HCT116 (cell line): ENCODE data around the gene PLVAP. TPM values are rescaled to one million over a fixed set of nuclear protein-coding genes. Genes with fewer than 3 reads are reported as not detected.

ENCODE experiments used
- ATAC-seq: fragments of 200-7000 bp; cut with Tn5 transposase; 2 replicates; pipeline ENCODE4 v1.9.1; 2020; ENCODE audit warnings: mild to moderate bottlenecking, moderate library complexity
- BruUV-seq: library from RNA; stranded (reverse); fragments of 400-500 nt; replicated peaks from 2 replicates; lab custom pipeline; 2021; lab: Mats Ljungman, UMichigan
- CTCF ChIA-PET: fragments of 300-600 bp; sonication (Branson Sonifier 250); formaldehyde crosslinking; loops from one replicate; lab custom pipeline; 2021; ENCODE audit warnings: antibody characterized with exemption; lab: Charles Lee
- POLR2A ChIA-PET: fragments of 300-600, 350-600 bp; sonication (Branson Sonifier 250); formaldehyde crosslinking; loops from one replicate; lab custom pipeline; 2021; ENCODE audit warnings: antibody characterized with exemption; lab: Charles Lee
- RAD21 ChIA-PET, 2 experiments: fragments of 300-600 bp; sonication (Branson Sonifier 250); formaldehyde crosslinking; loops; one replicate each; lab custom pipeline; 2023; ENCODE audit warnings: low total read pairs in 2 of 2; ENCODE audit not compliant: uncharacterized antibody in 2 of 2, unreplicated experiment in 2 of 2, low non-redundant PET in 1 of 2; lab: Charles Lee
- DNase-seq: peaks from one replicate; pipeline ENCODE4 v3.0.0-alpha.2; 2010; ENCODE audit warnings: low read depth, low spot score
- H2AFZ ChIP-seq: fragments of 200-600 bp; shearing (Covaris generic), sonication (generic); 2 replicates; pipeline ENCODE4 v1.6.1; 2017; ENCODE audit warnings: low read depth, mixed run types, mixed read lengths, antibody characterized with exemption, low read length; ENCODE audit not compliant: poor library complexity, severe bottlenecking
- H3K27ac ChIP-seq: 2 replicates; pipeline ENCODE4 v1.5.1; 2012; ENCODE audit warnings: low read depth, low read length
- H3K27me3 ChIP-seq: fragments of 200-600 bp; sonication (generic); 2 replicates; pipeline ENCODE4 v1.6.1; 2016; ENCODE audit warnings: mixed run types, low read length, mixed read lengths; ENCODE audit not compliant: insufficient read depth
- H3K36me3 ChIP-seq, 2 experiments: fragments of 200-500 bp in 1 of 2; fragments of 200-600 bp in 1 of 2; sonication (Bioruptor generic) in 1 of 2; sonication (generic) in 1 of 2; 2 replicates each; pipeline versions ENCODE4 v1.5.1 to v1.6.1; 2014 to 2016; ENCODE audit warnings: low read length in 2 of 2, inconsistent platforms in 1 of 2, mixed read lengths in 1 of 2, mixed run types in 1 of 2; ENCODE audit not compliant: insufficient read depth in 2 of 2, control insufficient read depth in 1 of 2
- H3K4me1 ChIP-seq, 2 experiments: fragments of 200-600 bp in 1 of 2; sonication (generic) in 1 of 2; 2 replicates each; pipeline versions ENCODE4 v1.5.1 to v1.6.1; 2012 to 2017; ENCODE audit warnings: low read length in 2 of 2, inconsistent platforms in 1 of 2, mild to moderate bottlenecking in 1 of 2, mixed read lengths in 1 of 2, mixed run types in 1 of 2, moderate library complexity in 1 of 2; ENCODE audit not compliant: insufficient read depth in 2 of 2, control insufficient read depth in 1 of 2
- H3K4me2 ChIP-seq: fragments of 200-600 bp; sonication (generic); 2 replicates; pipeline ENCODE4 v1.6.1; 2017; ENCODE audit warnings: mixed run types, low read length, mixed read lengths
- H3K4me3 ChIP-seq, 2 experiments: fragments of 200-600 bp in 1 of 2; sonication (generic) in 1 of 2; replicated peaks in 1 of 2; 2 replicates each; pipeline ENCODE4 v1.5.1; 2011 to 2016; ENCODE audit warnings: low read length in 2 of 2, control low read depth in 1 of 2, low read depth in 1 of 2, mild to moderate bottlenecking in 1 of 2, mixed read lengths in 1 of 2, mixed run types in 1 of 2
- H3K79me2 ChIP-seq: fragments of 200-600 bp; sonication (generic); 2 replicates; pipeline ENCODE4 v1.6.1; 2017; ENCODE audit warnings: mild to moderate bottlenecking, mixed run types, low read length, moderate library complexity, mixed read lengths; ENCODE audit not compliant: insufficient read depth
- H3K9ac ChIP-seq: fragments of 200-600 bp; sonication (generic); 2 replicates; pipeline ENCODE4 v1.6.1; 2016; ENCODE audit warnings: low read length, mixed read lengths
- H3K9me2 ChIP-seq: fragments of 200-600 bp; sonication (generic), shearing (Covaris generic); 2 replicates; pipeline ENCODE4 v1.6.1; 2017; ENCODE audit warnings: mixed run types, mild to moderate bottlenecking, moderate library complexity; ENCODE audit not compliant: insufficient read depth
- H3K9me3 ChIP-seq, 2 experiments: fragments of 200-500 bp in 1 of 2; fragments of 200-600 bp in 1 of 2; sonication (Bioruptor generic) in 1 of 2; sonication (generic) in 1 of 2; 2 replicates each; pipeline ENCODE4 v1.6.1; 2014 to 2017; ENCODE audit warnings: low read length in 2 of 2, mixed read lengths in 2 of 2, inconsistent platforms in 1 of 2, low read depth in 1 of 2, mild to moderate bottlenecking in 1 of 2, mixed run types in 1 of 2, moderate library complexity in 1 of 2; ENCODE audit not compliant: control insufficient read depth in 1 of 2, insufficient read depth in 1 of 2
- H4K20me1 ChIP-seq: fragments of 200-600 bp; sonication (generic), shearing (Covaris generic); 2 replicates; pipeline ENCODE4 v1.6.1; 2017; ENCODE audit warnings: mixed run types, mild to moderate bottlenecking, moderate library complexity; ENCODE audit not compliant: insufficient read depth
- EGR1 ChIP-seq: IDR thresholded peaks from 2 replicates; pipeline ENCODE4 v1.6.1; 2012; ENCODE audit warnings: low read depth
- ELF1 ChIP-seq: IDR thresholded peaks from 2 replicates; pipeline ENCODE4 v1.6.1; 2012; ENCODE audit warnings: low read depth, borderline replicate concordance
- EZH2 ChIP-seq: fragments of 200-600 bp; sonication (generic); IDR thresholded peaks from 2 replicates; pipeline ENCODE4 v1.6.1; 2017; ENCODE audit warnings: antibody characterized with exemption, mixed run types
- EZH2phosphoT487 ChIP-seq: fragments of 200-600 bp; IDR thresholded peaks from 2 replicates; pipeline ENCODE4 v1.6.1; 2018; ENCODE audit warnings: antibody characterized with exemption, borderline replicate concordance
- FOSL1 ChIP-seq: IDR thresholded peaks from 2 replicates; pipeline ENCODE4 v1.6.1; 2012; ENCODE audit warnings: low read depth
- POLR2A ChIP-seq: IDR thresholded peaks from 2 replicates; pipeline ENCODE4 v1.7.0; 2011; ENCODE audit warnings: borderline replicate concordance; ENCODE audit not compliant: insufficient read depth, insufficient read length; ENCODE audit errors: extremely low read depth
- POLR2AphosphoS5 ChIP-seq: IDR thresholded peaks from 2 replicates; pipeline ENCODE4 v1.6.1; 2011; ENCODE audit warnings: mild to moderate bottlenecking, low read depth, low read length, moderate library complexity
- RAD21 ChIP-seq: IDR thresholded peaks from 2 replicates; pipeline ENCODE4 v1.6.1; 2012; ENCODE audit warnings: low read depth, mild to moderate bottlenecking
- SIN3A ChIP-seq: IDR thresholded peaks from 2 replicates; pipeline ENCODE4 v1.6.1; 2012; ENCODE audit warnings: low read depth
- SP1 ChIP-seq: IDR thresholded peaks from 2 replicates; pipeline ENCODE4 v1.6.1; 2012; ENCODE audit warnings: low read depth
- TCF7L2 ChIP-seq: IDR thresholded peaks from 2 replicates; pipeline ENCODE4 v1.7.0; 2011; ENCODE audit warnings: borderline replicate concordance, inconsistent platforms; ENCODE audit not compliant: insufficient read depth, insufficient read length; ENCODE audit errors: extremely low read depth
- intact Hi-C: fragments of 100-400 bp; cut with micrococcal nuclease; formaldehyde crosslinking; loops from 2 replicates; pipeline ENCODE4 v1.10.0; 2022
- total RNA-seq: library from RNA; stranded (reverse); gene quantifications from one replicate; pipeline ENCODE4 v1.2.1, GENCODE V29; 2021; ENCODE audit not compliant: unreplicated experiment
- TF ChIP-seq, protein P1 (sequence below), 3 experiments: fragments of 200-600 bp in 1 of 3; sonication (generic) in 1 of 3; IDR thresholded peaks in 2 of 3; conservative IDR thresholded peaks in 1 of 3; 2 replicates each; pipeline ENCODE4 v1.5.1; 2012 to 2017; ENCODE audit warnings: low read depth in 2 of 3, low read length in 2 of 3, antibody characterized with exemption in 1 of 3, borderline replicate concordance in 1 of 3, control low read depth in 1 of 3, mild to moderate bottlenecking in 1 of 3, mixed read lengths in 1 of 3, mixed run types in 1 of 3, moderate library complexity in 1 of 3; ENCODE audit not compliant: insufficient read depth in 1 of 3
- TF ChIP-seq, protein P2 (sequence below): IDR thresholded peaks from 2 replicates; pipeline ENCODE4 v1.6.1; 2012; ENCODE audit warnings: low read depth
- TF ChIP-seq, protein P3 (sequence below): IDR thresholded peaks from 2 replicates; pipeline ENCODE4 v1.6.1; 2011; ENCODE audit warnings: mild to moderate bottlenecking, low read length, moderate library complexity; ENCODE audit not compliant: insufficient replicate concordance; ENCODE audit errors: extremely low read depth
- TF ChIP-seq, protein P4 (sequence below): IDR thresholded peaks from 2 replicates; pipeline ENCODE4 v1.6.1; 2012

Gene PLVAP
- total RNA-seq, 1 experiment from 2014 or later = 0.47 TPM

DNA sequence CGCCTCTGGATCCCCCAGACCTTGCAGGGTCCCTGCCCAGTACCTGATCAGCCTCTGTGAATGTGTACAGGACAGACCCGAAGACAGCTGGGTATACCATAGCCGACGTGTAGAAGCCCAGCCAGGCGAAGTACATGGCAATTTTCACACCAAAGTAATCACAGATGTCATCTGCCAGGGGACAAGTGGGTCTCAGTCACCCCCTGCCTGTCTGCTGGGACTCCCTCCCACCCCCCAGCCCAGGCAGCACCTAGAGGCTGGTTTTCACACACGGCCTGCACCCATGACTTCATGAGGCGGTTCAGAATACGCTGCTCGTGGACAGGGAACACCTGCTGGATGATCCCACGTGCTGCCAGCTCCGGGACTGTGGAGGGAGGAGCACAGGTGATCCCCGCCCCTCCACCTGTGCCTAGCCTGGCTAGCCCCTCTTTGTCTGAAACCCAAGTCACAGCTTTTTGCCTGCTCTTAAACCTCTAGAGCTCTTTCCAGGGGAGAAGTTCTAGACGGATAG, 46.0 kb downstream of the PLVAP start:
- DNase-seq (no peak), ATAC-seq (no peak)
- no peak overlapping the region for H3K4me2 ChIP-seq
- H3K9ac ChIP-seq = no peak overlapping the region
- H3K79me2 ChIP-seq = peaks cover 5% of the 10 kb centered on the region; the same call in 1 of the 2 replicates
- no TSS peak for BruUV-seq
- H3K27me3 ChIP-seq = no peaks in the 10 kb centered on the region
- no peak overlapping the region for H3K4me3 ChIP-seq
- ChIA-PET POLR2A (no interaction called here), CTCF (no interaction called here), RAD21 (interaction anchor here in 1 of 2 experiments (0.6 kb wide), 1 partner anchor 60 kb away, joined by 5 read pairs; no protein-coding TSS in a partner anchor)
- H2AFZ ChIP-seq = no peak overlapping the region
- no peaks in the 10 kb centered on the region for H3K9me2 ChIP-seq
- no peaks in the 10 kb centered on the region for H3K36me3 ChIP-seq
- H4K20me1 ChIP-seq = no peaks in the 10 kb centered on the region
- H3K9me3 ChIP-seq = no peaks in the 10 kb centered on the region
- TF ChIP-seq POLR2AphosphoS5 = no peak
- TF ChIP-seq POLR2A = no peak
- TF ChIP-seq, protein P1, sequence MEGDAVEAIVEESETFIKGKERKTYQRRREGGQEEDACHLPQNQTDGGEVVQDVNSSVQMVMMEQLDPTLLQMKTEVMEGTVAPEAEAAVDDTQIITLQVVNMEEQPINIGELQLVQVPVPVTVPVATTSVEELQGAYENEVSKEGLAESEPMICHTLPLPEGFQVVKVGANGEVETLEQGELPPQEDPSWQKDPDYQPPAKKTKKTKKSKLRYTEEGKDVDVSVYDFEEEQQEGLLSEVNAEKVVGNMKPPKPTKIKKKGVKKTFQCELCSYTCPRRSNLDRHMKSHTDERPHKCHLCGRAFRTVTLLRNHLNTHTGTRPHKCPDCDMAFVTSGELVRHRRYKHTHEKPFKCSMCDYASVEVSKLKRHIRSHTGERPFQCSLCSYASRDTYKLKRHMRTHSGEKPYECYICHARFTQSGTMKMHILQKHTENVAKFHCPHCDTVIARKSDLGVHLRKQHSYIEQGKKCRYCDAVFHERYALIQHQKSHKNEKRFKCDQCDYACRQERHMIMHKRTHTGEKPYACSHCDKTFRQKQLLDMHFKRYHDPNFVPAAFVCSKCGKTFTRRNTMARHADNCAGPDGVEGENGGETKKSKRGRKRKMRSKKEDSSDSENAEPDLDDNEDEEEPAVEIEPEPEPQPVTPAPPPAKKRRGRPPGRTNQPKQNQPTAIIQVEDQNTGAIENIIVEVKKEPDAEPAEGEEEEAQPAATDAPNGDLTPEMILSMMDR (IDR thresholded peaks at IDR 0.05 in 2 of 3, conservative IDR thresholded peaks at IDR 0.05 in 1 of 3; ENCODE audit: borderline replicate concordance in 1 of 3, insufficient read depth in 1 of 3, low read depth in 2 of 3, low read length in 2 of 3) = no peak
- no peak for TF ChIP-seq SP1
- no peak for TF ChIP-seq RAD21
- TF ChIP-seq, protein P2, sequence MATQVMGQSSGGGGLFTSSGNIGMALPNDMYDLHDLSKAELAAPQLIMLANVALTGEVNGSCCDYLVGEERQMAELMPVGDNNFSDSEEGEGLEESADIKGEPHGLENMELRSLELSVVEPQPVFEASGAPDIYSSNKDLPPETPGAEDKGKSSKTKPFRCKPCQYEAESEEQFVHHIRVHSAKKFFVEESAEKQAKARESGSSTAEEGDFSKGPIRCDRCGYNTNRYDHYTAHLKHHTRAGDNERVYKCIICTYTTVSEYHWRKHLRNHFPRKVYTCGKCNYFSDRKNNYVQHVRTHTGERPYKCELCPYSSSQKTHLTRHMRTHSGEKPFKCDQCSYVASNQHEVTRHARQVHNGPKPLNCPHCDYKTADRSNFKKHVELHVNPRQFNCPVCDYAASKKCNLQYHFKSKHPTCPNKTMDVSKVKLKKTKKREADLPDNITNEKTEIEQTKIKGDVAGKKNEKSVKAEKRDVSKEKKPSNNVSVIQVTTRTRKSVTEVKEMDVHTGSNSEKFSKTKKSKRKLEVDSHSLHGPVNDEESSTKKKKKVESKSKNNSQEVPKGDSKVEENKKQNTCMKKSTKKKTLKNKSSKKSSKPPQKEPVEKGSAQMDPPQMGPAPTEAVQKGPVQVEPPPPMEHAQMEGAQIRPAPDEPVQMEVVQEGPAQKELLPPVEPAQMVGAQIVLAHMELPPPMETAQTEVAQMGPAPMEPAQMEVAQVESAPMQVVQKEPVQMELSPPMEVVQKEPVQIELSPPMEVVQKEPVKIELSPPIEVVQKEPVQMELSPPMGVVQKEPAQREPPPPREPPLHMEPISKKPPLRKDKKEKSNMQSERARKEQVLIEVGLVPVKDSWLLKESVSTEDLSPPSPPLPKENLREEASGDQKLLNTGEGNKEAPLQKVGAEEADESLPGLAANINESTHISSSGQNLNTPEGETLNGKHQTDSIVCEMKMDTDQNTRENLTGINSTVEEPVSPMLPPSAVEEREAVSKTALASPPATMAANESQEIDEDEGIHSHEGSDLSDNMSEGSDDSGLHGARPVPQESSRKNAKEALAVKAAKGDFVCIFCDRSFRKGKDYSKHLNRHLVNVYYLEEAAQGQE = no peak
- TF ChIP-seq FOSL1 = no peak
- no peak for TF ChIP-seq SIN3A
- TF ChIP-seq, protein P3, sequence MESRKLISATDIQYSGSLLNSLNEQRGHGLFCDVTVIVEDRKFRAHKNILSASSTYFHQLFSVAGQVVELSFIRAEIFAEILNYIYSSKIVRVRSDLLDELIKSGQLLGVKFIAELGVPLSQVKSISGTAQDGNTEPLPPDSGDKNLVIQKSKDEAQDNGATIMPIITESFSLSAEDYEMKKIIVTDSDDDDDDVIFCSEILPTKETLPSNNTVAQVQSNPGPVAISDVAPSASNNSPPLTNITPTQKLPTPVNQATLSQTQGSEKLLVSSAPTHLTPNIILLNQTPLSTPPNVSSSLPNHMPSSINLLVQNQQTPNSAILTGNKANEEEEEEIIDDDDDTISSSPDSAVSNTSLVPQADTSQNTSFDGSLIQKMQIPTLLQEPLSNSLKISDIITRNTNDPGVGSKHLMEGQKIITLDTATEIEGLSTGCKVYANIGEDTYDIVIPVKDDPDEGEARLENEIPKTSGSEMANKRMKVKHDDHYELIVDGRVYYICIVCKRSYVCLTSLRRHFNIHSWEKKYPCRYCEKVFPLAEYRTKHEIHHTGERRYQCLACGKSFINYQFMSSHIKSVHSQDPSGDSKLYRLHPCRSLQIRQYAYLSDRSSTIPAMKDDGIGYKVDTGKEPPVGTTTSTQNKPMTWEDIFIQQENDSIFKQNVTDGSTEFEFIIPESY = no peak
- no peak for TF ChIP-seq EZH2
- TF ChIP-seq ELF1 = no peak
- no peak for TF ChIP-seq EZH2phosphoT487
- TF ChIP-seq, protein P4, sequence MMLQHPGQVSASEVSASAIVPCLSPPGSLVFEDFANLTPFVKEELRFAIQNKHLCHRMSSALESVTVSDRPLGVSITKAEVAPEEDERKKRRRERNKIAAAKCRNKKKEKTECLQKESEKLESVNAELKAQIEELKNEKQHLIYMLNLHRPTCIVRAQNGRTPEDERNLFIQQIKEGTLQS = no peak
- TF ChIP-seq TCF7L2 = no peak
- TF ChIP-seq EGR1 = no peak
- H3K4me1 ChIP-seq = peaks cover 23 to 53% of the 10 kb centered on the region in 2 experiments
- H3K27ac ChIP-seq = no peak overlapping the region
- intact Hi-C loops = no loop called here
